ENCODE results near the gene IFRD2. TPM values are rescaled to one million over a fixed set of nuclear protein-coding genes. Genes with fewer than 3 reads are reported as not detected.

Gene IFRD2
- total RNA-seq: 10 to 100 TPM; 63.9 to 96.5 (median 88.4) TPM

GRCh38 chr3:50292159-50293078, at the start of gene IFRD2:
Gene IFRD2, minus strand, starts transcription at chr3:50292429. Its CDS starts 155 bp downstream, at chr3:50292274.
- Histone ChIP-seq H3K27me3 (no peaks in the 10 kb centered on the region), H3K27ac (peak within 1 kb of the TSS; percentile 20 to 75 (median 68)), H3K4me3 (replicated peaks in 1 of 3) (peak within 1 kb of the TSS; percentile 45 to 92 (median 78)), H3K4me1 (peaks cover 15 to 18% of the 10 kb centered on the region in 2 donors), H3K9me3 (no peaks in the 10 kb centered on the region), H3K36me3 (peaks cover 24 to 26% of the 10 kb centered on the region in 2 donors)
- TF ChIP-seq, protein P1, sequence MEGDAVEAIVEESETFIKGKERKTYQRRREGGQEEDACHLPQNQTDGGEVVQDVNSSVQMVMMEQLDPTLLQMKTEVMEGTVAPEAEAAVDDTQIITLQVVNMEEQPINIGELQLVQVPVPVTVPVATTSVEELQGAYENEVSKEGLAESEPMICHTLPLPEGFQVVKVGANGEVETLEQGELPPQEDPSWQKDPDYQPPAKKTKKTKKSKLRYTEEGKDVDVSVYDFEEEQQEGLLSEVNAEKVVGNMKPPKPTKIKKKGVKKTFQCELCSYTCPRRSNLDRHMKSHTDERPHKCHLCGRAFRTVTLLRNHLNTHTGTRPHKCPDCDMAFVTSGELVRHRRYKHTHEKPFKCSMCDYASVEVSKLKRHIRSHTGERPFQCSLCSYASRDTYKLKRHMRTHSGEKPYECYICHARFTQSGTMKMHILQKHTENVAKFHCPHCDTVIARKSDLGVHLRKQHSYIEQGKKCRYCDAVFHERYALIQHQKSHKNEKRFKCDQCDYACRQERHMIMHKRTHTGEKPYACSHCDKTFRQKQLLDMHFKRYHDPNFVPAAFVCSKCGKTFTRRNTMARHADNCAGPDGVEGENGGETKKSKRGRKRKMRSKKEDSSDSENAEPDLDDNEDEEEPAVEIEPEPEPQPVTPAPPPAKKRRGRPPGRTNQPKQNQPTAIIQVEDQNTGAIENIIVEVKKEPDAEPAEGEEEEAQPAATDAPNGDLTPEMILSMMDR (IDR thresholded peaks at IDR 0.05): no peak
- TF ChIP-seq POLR2A (IDR thresholded peaks at IDR 0.05): peak in 1 of 2 donors; percentile 62
- intact Hi-C loops (cut with DNase I): loop anchor here (5.0 kb wide), 1 partner anchor 35 kb away; the partner anchor contains the start of gene TUSC2
- DNase-seq: peak; percentile 98
- WGBS, 2 donors: 5 to 6% methylated on average over 7 to 8 of the region's 67 CpGs

DNA sequence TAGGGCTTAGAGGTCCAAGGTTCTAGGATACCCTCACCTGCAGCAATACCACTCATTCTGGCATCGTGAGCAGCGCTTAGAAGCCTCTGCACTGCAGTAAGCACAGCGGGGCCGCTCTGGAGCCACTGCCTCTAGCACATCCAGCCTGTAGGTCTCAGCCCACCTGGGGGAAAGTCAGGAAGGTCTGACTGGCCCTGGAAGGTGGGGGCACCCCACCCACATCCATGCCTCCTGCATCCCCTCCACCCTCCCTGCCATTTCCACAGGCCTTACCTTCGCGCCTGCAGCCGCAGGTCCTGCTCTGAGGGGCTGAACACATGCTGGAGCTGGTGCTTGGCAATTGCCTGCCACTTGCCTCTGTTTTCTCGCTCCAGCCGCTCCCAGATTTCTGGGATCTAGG, 49.3 kb upstream of the IFRD2 start:
- 94 to 96% methylated on average over 8 to 9 of the region's 9 CpGs for WGBS, 2 donors
- Histone ChIP-seq H3K27me3 (no peaks in the 10 kb centered on the region), H3K4me1 (peaks cover 16 to 32% of the 10 kb centered on the region in 2 donors), H3K9me3 (no peaks in the 10 kb centered on the region), H3K27ac (no peak overlapping the region), H3K36me3 (no peaks in the 10 kb centered on the region), H3K4me3 (replicated peaks in 1 of 3) (peak overlapping the region in 1 of 3 donors; percentile 40)
- TF ChIP-seq POLR2A (IDR thresholded peaks at IDR 0.05): no peak
- TF ChIP-seq, protein P1 (IDR thresholded peaks at IDR 0.05): no peak
- no peak for DNase-seq
- intact Hi-C loops (cut with DNase I): no loop called here

- H3K36me3 ChIP-seq: no peaks in the 10 kb centered on the region
- peak within 1 kb of the TSS; percentile 5 to 76 (median 75) for H3K27ac ChIP-seq
- peaks cover 22 to 34% of the 10 kb centered on the region in 2 donors for H3K4me1 ChIP-seq
- TF ChIP-seq POLR2A (IDR thresholded peaks at IDR 0.05): peak in 1 of 2 donors; percentile 27
- TF ChIP-seq, protein P1 (IDR thresholded peaks at IDR 0.05): no peak
- intact Hi-C loops (cut with DNase I): no loop called here
- no peaks in the 10 kb centered on the region for H3K27me3 ChIP-seq
- peak; percentile 33 to 41 for DNase-seq
- H3K9me3 ChIP-seq: no peaks in the 10 kb centered on the region
- H3K4me3 ChIP-seq (replicated peaks in 1 of 3): peak within 1 kb of the TSS in 1 of 3 donors; percentile 40
- WGBS, 2 donors: 29 to 30% methylated on average over 15 to 41 of the region's 85 CpGs
Measured at GRCh38 chr3:50340448-50341329, 48.5 kb upstream of the IFRD2 start, which contains the start of gene RASSF1. Gene RASSF1, minus strand, starts transcription at chr3:50340836. Its CDS starts 31 bp downstream, at chr3:50340805.

DNA sequence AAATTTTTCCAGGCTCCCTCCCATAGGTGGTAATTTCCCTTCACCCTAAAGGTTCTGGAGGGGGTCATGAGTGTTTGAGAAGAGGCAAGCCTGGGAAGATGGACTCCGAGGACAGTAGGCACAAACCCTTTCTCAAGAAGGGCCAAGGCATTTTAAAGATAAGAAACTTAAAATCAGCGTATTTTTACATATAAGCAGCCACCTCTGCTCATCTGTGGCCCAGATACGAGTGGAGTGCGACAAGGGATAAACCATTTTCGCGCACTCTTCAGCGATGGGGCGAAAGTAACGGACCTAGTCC, 47.9 kb upstream of the IFRD2 start:
- TF ChIP-seq POLR2A (IDR thresholded peaks at IDR 0.05): no peak
- TF ChIP-seq, protein P1 (IDR thresholded peaks at IDR 0.05): no peak
- no peaks in the 10 kb centered on the region for H3K27me3 ChIP-seq
- peak overlapping the region; percentile 5 to 76 (median 75) for H3K27ac ChIP-seq
- intact Hi-C loops (cut with DNase I): no loop called here
- peak overlapping the region in 1 of 3 donors; percentile 40 for H3K4me3 ChIP-seq (replicated peaks in 1 of 3)
- H3K4me1 ChIP-seq: peaks cover 22 to 34% of the 10 kb centered on the region in 2 donors
- no peaks in the 10 kb centered on the region for H3K9me3 ChIP-seq
- H3K36me3 ChIP-seq: no peaks in the 10 kb centered on the region
- DNase-seq: no peak
- 68 to 78% methylated on average over 9 of the region's 9 CpGs for WGBS, 2 donors
